GM12878 (cell line): ENCODE results near the gene TMEM14B. TPM values are rescaled to one million over a fixed set of nuclear protein-coding genes. Genes with fewer than 3 reads are reported as not detected.
A peak's percentile ranks its signal among the peaks of the same experiment; 100 is the strongest.

ENCODE experiments used
- EP300 ChIP-seq, 2 experiments: fragments of 150-350 bp in 1 of 2; IDR thresholded peaks; 2 replicates each; pipeline ENCODE4 v1.6.1; 2011 to 2012; ENCODE audit warnings: low read depth in 2 of 2, low read length in 2 of 2, borderline replicate concordance in 1 of 2, improper control_type of control experiment in 1 of 2, inconsistent platforms in 1 of 2; ENCODE audit not compliant: control insufficient read depth in 1 of 2
- MAX ChIP-seq: IDR thresholded peaks from 2 replicates; pipeline ENCODE4 v1.6.1; 2012; ENCODE audit warnings: low read depth, low read length, improper control_type of control experiment
- PKNOX1 ChIP-seq: fragments of 450-650 bp; IDR thresholded peaks from 2 replicates; pipeline ENCODE4 v1.6.1; 2016; ENCODE audit warnings: mild to moderate bottlenecking
- POLR2AphosphoS5 ChIP-seq: IDR thresholded peaks from 2 replicates; pipeline ENCODE4 v1.6.1; 2011; ENCODE audit warnings: mild to moderate bottlenecking, low read length, inconsistent platforms
- PRDM15 ChIP-seq: fragments of 450-650 bp; formaldehyde crosslinking; IDR thresholded peaks from 2 replicates; pipeline ENCODE4 v1.4.0; 2020; ENCODE audit warnings: mild to moderate bottlenecking, moderate library complexity
- RAD51 ChIP-seq: fragments of 450-650 bp; IDR thresholded peaks from 2 replicates; pipeline ENCODE4 v1.6.1; 2016; ENCODE audit warnings: moderate library complexity, mild to moderate bottlenecking, inconsistent platforms
- RFX5 ChIP-seq: IDR thresholded peaks from 2 replicates; pipeline ENCODE4 v1.6.1; 2011; ENCODE audit warnings: low read depth, low read length, improper control_type of control experiment
- SRF ChIP-seq, 2 experiments: IDR thresholded peaks; 2 replicates each; pipeline ENCODE4 v1.6.1; 2011; ENCODE audit warnings: low read depth in 2 of 2, low read length in 2 of 2, mild to moderate bottlenecking in 1 of 2, moderate library complexity in 1 of 2
- TAF1 ChIP-seq: IDR thresholded peaks from 2 replicates; pipeline ENCODE4 v1.6.1; 2011; ENCODE audit warnings: mild to moderate bottlenecking, low read depth, low read length, borderline replicate concordance
- TBL1XR1 ChIP-seq: IDR thresholded peaks from 2 replicates; pipeline ENCODE4 v1.6.1; 2012; ENCODE audit warnings: low read depth, low read length, improper control_type of control experiment
- TCF7 ChIP-seq: IDR thresholded peaks from 2 replicates; pipeline ENCODE4 v1.6.1; 2014; ENCODE audit warnings: antibody characterized with exemption, borderline replicate concordance
- polyA plus RNA-seq, 11 experiments: library from polyadenylated mRNA; depleted of rRNA in 4 of 11; unstranded in 6 of 11; stranded (reverse) in 5 of 11; fragments of >200 nt; fragmentation: Nextera tagmentation in 4 of 11; fragmentation: Illumina TruSeq in 1 of 11; extraction: Ambion mirVana in 4 of 11; extraction: Trizol in 1 of 11; gene quantifications; 1 replicate in 1 of 11; 2 replicates in 10 of 11; pipeline versions ENCODE4 v1.2.1 to v1.2.3, GENCODE V29; 2011 to 2016; ENCODE audit warnings: inconsistent platforms in 2 of 11, missing spikeins in 2 of 11, low read depth in 1 of 11
- total RNA-seq, 4 experiments: library from RNA; depleted of rRNA in 3 of 4; stranded (reverse); fragments of >200 nt in 3 of 4; fragmentation: Illumina TruSeq in 1 of 4; extraction: Trizol in 1 of 4; gene quantifications; 2 replicates each; pipeline versions ENCODE4 v1.2.1 to v1.2.3, GENCODE V29; 2013 to 2021
- TF ChIP-seq, protein P1 (sequence below): IDR thresholded peaks from 2 replicates; pipeline ENCODE4 v1.6.1; 2011; ENCODE audit warnings: borderline replicate concordance, low read depth, mild to moderate bottlenecking, moderate library complexity, low read length; ENCODE audit not compliant: insufficient read depth, poor library complexity, severe bottlenecking
- TF ChIP-seq, protein P2 (sequence below): fragments of 450-650 bp; formaldehyde crosslinking; IDR thresholded peaks from 2 replicates; pipeline ENCODE4 v1.5.0; 2022; ENCODE audit warnings: mild to moderate bottlenecking, missing genetic modification characterization
- TF ChIP-seq, protein P3 (sequence below): fragments of 450-650 bp; formaldehyde crosslinking; IDR thresholded peaks from 2 replicates; pipeline ENCODE4 v1.4.0; 2022; ENCODE audit warnings: mild to moderate bottlenecking, moderate library complexity

TMEM14B gene
- total and polyA plus RNA-seq, 10 of the 15 experiments (the other 5 are each of a cell fraction or from before 2014, with no cell fraction given), result 80.5 to 399 (median 136) TPM

DNA sequence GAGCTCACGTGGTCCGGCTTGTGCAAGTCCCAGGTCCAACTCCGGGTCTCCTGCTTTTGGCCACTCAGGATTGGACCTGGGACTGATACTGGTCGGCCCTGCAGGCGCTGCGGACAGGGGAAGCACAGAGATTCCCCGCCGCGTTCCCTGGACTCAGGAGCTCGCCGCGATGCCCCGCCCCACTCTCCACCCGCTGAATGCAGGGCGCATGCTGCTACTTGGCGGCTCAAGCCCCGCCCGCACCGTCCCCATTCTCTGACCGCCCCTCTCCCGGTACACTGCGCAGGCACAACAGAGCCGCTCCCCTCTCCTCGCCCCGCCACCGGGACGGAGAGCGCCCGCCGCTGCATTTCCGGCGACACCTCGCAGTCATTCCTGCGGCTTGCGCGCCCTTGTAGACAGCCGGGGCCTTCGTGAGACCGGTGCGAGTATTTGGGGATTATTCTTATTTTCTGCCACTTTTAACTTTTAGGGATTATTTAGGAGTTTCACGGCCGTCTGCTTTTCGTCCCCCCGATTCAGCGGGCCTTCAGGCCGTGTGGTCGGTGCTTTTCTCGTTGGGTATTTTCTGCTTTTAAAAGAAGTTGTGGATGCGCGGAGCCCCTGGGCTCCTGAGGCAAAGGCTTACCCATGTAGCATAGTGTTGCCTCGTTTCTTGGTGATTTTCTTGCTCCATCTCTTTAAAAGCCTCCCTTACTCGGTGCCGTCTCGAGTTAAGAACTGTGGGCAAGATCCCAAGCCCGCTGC, 24.6 kb upstream of the TMEM14B start, which contains the start of gene TMEM14C (continued):
- TF ChIP-seq, protein P1, sequence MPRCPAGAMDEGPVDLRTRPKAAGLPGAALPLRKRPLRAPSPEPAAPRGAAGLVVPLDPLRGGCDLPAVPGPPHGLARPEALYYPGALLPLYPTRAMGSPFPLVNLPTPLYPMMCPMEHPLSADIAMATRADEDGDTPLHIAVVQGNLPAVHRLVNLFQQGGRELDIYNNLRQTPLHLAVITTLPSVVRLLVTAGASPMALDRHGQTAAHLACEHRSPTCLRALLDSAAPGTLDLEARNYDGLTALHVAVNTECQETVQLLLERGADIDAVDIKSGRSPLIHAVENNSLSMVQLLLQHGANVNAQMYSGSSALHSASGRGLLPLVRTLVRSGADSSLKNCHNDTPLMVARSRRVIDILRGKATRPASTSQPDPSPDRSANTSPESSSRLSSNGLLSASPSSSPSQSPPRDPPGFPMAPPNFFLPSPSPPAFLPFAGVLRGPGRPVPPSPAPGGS, result no peak
- TF ChIP-seq, protein P2, sequence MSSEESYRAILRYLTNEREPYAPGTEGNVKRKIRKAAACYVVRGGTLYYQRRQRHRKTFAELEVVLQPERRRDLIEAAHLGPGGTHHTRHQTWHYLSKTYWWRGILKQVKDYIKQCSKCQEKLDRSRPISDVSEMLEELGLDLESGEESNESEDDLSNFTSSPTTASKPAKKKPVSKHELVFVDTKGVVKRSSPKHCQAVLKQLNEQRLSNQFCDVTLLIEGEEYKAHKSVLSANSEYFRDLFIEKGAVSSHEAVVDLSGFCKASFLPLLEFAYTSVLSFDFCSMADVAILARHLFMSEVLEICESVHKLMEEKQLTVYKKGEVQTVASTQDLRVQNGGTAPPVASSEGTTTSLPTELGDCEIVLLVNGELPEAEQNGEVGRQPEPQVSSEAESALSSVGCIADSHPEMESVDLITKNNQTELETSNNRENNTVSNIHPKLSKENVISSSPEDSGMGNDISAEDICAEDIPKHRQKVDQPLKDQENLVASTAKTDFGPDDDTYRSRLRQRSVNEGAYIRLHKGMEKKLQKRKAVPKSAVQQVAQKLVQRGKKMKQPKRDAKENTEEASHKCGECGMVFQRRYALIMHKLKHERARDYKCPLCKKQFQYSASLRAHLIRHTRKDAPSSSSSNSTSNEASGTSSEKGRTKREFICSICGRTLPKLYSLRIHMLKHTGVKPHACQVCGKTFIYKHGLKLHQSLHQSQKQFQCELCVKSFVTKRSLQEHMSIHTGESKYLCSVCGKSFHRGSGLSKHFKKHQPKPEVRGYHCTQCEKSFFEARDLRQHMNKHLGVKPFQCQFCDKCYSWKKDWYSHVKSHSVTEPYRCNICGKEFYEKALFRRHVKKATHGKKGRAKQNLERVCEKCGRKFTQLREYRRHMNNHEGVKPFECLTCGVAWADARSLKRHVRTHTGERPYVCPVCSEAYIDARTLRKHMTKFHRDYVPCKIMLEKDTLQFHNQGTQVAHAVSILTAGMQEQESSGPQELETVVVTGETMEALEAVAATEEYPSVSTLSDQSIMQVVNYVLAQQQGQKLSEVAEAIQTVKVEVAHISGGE, result no peak
- TF ChIP-seq TAF1 (peak; percentile 81; the same call in 1 of the 2 replicates), RFX5 (no peak), PKNOX1 (no peak), TBL1XR1 (peak; percentile 37; the same call in 1 of the 2 replicates), SRF (IDR thresholded peaks at IDR 0.05; ENCODE audit: low read depth in 2 of 2, low read length in 2 of 2) (no peak), MAX (peak; percentile 72), POLR2AphosphoS5 (peak; percentile 90), EP300 (IDR thresholded peaks at IDR 0.05; ENCODE audit: borderline replicate concordance in 1 of 2, control insufficient read depth in 1 of 2, low read depth in 2 of 2, low read length in 2 of 2) (peak; percentile 7 to 36; a peak in 1 of 4 replicates), PRDM15 (CRISPR knock-in tag) (no peak), RAD51 (peak; percentile 85; the same call in 1 of the 2 replicates), TCF7 (no peak)
- TF ChIP-seq, protein P3, sequence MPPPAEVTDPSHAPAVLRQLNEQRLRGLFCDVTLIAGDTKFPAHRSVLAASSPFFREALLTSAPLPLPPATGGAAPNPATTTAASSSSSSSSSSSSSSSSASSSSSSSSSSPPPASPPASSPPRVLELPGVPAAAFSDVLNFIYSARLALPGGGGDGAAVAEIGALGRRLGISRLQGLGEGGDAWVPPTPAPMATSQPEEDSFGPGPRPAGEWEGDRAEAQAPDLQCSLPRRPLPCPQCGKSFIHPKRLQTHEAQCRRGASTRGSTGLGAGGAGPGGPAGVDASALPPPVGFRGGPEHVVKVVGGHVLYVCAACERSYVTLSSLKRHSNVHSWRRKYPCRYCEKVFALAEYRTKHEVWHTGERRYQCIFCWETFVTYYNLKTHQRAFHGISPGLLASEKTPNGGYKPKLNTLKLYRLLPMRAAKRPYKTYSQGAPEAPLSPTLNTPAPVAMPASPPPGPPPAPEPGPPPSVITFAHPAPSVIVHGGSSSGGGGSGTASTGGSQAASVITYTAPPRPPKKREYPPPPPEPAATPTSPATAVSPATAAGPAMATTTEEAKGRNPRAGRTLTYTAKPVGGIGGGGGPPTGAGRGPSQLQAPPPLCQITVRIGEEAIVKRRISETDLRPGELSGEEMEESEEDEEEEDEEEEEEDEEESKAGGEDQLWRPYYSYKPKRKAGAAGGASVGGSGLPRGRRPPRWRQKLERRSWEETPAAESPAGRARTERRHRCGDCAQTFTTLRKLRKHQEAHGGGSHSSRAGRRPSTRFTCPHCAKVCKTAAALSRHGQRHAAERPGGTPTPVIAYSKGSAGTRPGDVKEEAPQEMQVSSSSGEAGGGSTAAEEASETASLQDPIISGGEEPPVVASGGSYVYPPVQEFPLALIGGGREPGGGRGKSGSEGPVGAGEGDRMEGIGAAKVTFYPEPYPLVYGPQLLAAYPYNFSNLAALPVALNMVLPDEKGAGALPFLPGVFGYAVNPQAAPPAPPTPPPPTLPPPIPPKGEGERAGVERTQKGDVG, result no peak
